Right atrium auricular region (tissue), 2 donors: ENCODE results near the gene PLEKHG2. TPM values are rescaled to one million over a fixed set of nuclear protein-coding genes. Genes with fewer than 3 reads are reported as not detected.

ENCODE experiments used
- DNase-seq: peaks from one replicate; pipeline ENCODE4 v3.0.0-alpha.2; 2019; ENCODE audit warnings: low spot score
- H3K27ac ChIP-seq, 2 donors: fragments of 200-600 bp; sonication (generic); 1 replicate in 1 of 2; 2 replicates in 1 of 2; pipeline ENCODE4 v1.5.1; 2016 to 2019
- H3K27me3 ChIP-seq, 2 donors: fragments of 200-600 bp; sonication (generic); one replicate each; pipeline versions ENCODE4 v1.5.1 to v1.6.0; 2017 to 2019
- H3K36me3 ChIP-seq: fragments of 200-600 bp; sonication (generic); one replicate; pipeline ENCODE4 v1.5.1; 2016
- H3K4me1 ChIP-seq, 2 donors: fragments of 200-600 bp; sonication (generic); one replicate each; pipeline versions ENCODE4 v1.5.1 to v1.6.0; 2017 to 2019
- H3K4me3 ChIP-seq, 2 donors: fragments of 200-600 bp; sonication (generic); 1 replicate in 1 of 2; 2 replicates in 1 of 2; pipeline ENCODE4 v1.5.1; 2017 to 2019; ENCODE audit warnings: mild to moderate bottlenecking in 1 of 2, moderate library complexity in 1 of 2
- H3K9me3 ChIP-seq, 2 donors: fragments of 200-600 bp; sonication (generic); one replicate each; pipeline ENCODE4 v1.5.1; 2019
- total RNA-seq, 2 donors: library from RNA; depleted of rRNA; stranded (reverse); fragments of >200 nt; gene quantifications; one replicate each; pipeline ENCODE4 v1.1.0, GENCODE V29; 2016
- TF ChIP-seq, protein P1 (sequence below), 2 donors: fragments of 200-600 bp; sonication (generic); IDR thresholded peaks; one replicate each; pipeline ENCODE4 v1.5.1; 2019; ENCODE audit warnings: antibody characterized with exemption in 2 of 2

The PLEKHG2 gene
- total RNA-seq, 2 donors from 2014 or later: 7.5 to 12.0 TPM

DNA sequence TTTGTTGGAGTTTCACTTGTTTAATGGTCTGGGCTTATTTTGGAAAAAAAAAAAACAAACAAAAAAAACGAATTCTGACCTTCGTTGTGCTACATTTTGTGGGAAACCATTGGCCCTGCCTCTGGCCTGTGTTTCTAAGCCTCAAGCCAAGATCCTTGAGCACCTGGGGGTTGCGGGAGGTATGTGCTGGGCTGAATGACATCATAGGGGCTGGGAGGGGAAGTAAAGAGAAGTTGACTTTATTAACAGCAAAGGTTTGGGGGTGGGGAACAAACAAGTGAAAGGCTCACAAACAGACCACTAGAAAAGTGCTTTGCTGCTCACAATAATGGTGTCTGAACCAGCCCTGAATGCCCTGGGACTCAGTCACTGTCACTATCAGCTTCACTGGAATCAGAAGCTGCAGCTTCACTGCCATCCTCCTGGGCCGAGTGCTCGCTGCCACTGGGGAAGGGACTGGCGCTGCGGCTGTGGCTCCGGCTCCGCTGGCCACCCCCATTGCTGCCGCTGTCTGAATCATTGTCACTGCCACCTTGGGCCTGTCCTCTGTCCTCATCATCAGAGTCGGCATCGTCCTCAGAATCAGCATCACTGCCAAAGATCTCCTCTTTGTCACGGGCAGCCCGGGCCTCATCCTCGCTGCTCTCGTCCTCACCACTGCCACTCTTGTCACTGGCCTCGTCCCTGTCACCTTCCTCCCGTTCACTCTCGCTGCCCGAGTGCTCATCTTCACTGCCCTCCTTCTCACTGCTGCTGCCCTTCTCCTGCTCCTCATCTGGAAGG, 26.6 kb upstream of the PLEKHG2 start:
- no peaks in the 10 kb centered on the region for H3K27me3 ChIP-seq
- H3K4me1 ChIP-seq: peaks cover 0 to 9% of the 10 kb centered on the region in 2 donors
- DNase-seq: no peak
- no peaks in the 10 kb centered on the region for H3K9me3 ChIP-seq
- no peak overlapping the region for H3K4me3 ChIP-seq
- H3K36me3 ChIP-seq: peaks cover 79% of the 10 kb centered on the region
- TF ChIP-seq, protein P1, sequence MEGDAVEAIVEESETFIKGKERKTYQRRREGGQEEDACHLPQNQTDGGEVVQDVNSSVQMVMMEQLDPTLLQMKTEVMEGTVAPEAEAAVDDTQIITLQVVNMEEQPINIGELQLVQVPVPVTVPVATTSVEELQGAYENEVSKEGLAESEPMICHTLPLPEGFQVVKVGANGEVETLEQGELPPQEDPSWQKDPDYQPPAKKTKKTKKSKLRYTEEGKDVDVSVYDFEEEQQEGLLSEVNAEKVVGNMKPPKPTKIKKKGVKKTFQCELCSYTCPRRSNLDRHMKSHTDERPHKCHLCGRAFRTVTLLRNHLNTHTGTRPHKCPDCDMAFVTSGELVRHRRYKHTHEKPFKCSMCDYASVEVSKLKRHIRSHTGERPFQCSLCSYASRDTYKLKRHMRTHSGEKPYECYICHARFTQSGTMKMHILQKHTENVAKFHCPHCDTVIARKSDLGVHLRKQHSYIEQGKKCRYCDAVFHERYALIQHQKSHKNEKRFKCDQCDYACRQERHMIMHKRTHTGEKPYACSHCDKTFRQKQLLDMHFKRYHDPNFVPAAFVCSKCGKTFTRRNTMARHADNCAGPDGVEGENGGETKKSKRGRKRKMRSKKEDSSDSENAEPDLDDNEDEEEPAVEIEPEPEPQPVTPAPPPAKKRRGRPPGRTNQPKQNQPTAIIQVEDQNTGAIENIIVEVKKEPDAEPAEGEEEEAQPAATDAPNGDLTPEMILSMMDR (IDR thresholded peaks at IDR 0.05): no peak
- no peak overlapping the region for H3K27ac ChIP-seq

DNA sequence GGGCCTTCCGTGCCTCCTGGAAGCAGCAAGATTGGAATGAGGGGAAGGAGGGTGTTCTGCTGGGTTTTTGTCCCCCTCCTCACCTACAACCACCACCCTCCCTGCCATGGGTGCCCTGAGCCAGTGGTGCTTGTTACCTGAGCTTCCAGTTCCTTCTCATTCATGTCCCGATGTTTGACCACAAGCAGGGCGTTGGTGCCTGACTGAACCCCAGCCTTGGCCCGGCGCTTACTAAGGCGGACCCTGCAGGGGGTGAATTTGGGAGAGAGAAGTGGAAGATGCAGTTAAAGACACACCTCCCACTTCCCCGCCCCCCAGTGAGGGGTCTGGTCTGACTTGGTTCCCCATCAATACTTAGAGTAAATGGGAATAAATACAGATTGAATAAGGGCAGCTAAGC, 25.9 kb upstream of the PLEKHG2 start:
- H3K36me3 ChIP-seq: peaks cover 72% of the 10 kb centered on the region
- TF ChIP-seq, protein P1 (IDR thresholded peaks at IDR 0.05): no peak
- H3K4me3 ChIP-seq: no peak overlapping the region
- DNase-seq: no peak
- H3K9me3 ChIP-seq: no peaks in the 10 kb centered on the region
- no peak overlapping the region for H3K27ac ChIP-seq
- H3K27me3 ChIP-seq: no peaks in the 10 kb centered on the region
- H3K4me1 ChIP-seq: peaks cover 0 to 11% of the 10 kb centered on the region in 2 donors

GRCh38 chr19:39388657-39389056, 23.8 kb upstream of the PLEKHG2 start:
- Histone ChIP-seq H3K27me3 (no peaks in the 10 kb centered on the region), H3K27ac (no peak overlapping the region), H3K9me3 (no peaks in the 10 kb centered on the region), H3K36me3 (peaks cover 61% of the 10 kb centered on the region), H3K4me1 (peaks cover 0 to 19% of the 10 kb centered on the region in 2 donors), H3K4me3 (no peak overlapping the region)
- no peak for DNase-seq
- TF ChIP-seq, protein P1 (IDR thresholded peaks at IDR 0.05): no peak

DNA sequence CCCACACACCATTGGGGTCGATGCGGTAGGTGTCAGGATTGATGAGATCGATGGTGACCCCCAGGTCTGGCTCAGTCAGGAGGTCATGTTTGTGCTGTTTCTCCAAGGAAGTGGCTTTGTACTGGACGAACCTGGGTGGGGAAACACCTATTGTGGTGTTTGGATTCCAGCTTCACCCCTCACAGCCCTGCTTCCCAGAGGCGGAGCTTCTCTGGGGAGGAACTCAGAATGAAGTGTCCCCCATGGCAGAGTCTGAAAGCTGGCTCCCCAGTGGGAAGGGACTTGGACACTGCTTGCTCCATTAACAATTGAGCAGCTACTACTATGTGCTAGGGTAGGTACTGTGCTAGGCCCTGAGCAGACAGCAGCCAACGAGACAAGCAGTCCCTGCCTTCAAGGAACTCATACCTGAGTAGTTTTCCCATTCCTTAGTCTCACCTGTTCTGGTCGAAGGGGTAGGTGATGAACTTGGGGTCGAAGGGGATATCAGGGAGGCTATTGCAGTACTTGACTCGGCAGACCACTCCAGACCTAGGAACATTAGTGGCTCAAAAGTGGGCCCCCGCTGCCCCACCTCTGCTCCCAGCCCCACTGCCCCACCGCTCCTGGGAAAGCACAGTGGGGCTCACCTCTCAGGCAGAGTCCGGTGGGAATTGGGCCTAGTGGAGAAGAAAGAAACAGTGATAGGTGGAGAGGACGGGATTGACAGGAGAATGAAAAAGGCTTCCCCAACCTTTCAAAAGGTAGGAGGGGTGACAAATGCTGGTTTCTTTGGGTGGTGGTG, 22.6 kb upstream of the PLEKHG2 start:
- DNase-seq: no peak
- TF ChIP-seq, protein P1 (IDR thresholded peaks at IDR 0.05): no peak
- peaks cover 61% of the 10 kb centered on the region for H3K36me3 ChIP-seq
- peaks cover 0 to 19% of the 10 kb centered on the region in 2 donors for H3K4me1 ChIP-seq
- no peaks in the 10 kb centered on the region for H3K9me3 ChIP-seq
- H3K4me3 ChIP-seq: peak overlapping the region; percentile 88 to 98
- H3K27me3 ChIP-seq: no peaks in the 10 kb centered on the region
- peak overlapping the region; percentile 95 to 99 for H3K27ac ChIP-seq

GRCh38 chr19:39390451-39390750, 22.1 kb upstream of the PLEKHG2 start:
- Histone ChIP-seq H3K4me1 (peaks cover 0 to 19% of the 10 kb centered on the region in 2 donors), H3K27me3 (no peaks in the 10 kb centered on the region), H3K27ac (peak overlapping the region; percentile 95 to 99), H3K36me3 (peaks cover 56% of the 10 kb centered on the region), H3K9me3 (no peaks in the 10 kb centered on the region), H3K4me3 (peak overlapping the region; percentile 88 to 98)
- TF ChIP-seq, protein P1 (IDR thresholded peaks at IDR 0.05): no peak
- DNase-seq: no peak
